KMS-11 (cell line): ENCODE measurements around the gene MEGF6.

Experiments used
- H2AFZ ChIP-seq: fragments of 200-600 bp; sonication (generic); 2 replicates; pipeline ENCODE4 v1.6.1; 2016; ENCODE audit warnings: antibody characterized with exemption, mixed run types, low read depth
- H3K27ac ChIP-seq: fragments of 200-600 bp; sonication (generic); 2 replicates; pipeline ENCODE4 v1.6.1; 2016; ENCODE audit warnings: mild to moderate bottlenecking, mixed run types
- H3K27me3 ChIP-seq: fragments of 200-600 bp; sonication (generic); 2 replicates; pipeline ENCODE4 v1.6.1; 2017; ENCODE audit warnings: mild to moderate bottlenecking, low read depth, mixed run types, moderate library complexity; ENCODE audit not compliant: insufficient read depth
- H3K36me3 ChIP-seq: fragments of 200-600 bp; sonication (generic); 2 replicates; pipeline ENCODE4 v1.6.1; 2017; ENCODE audit warnings: mild to moderate bottlenecking, mixed run types; ENCODE audit not compliant: insufficient read depth
- H3K4me1 ChIP-seq: fragments of 200-600 bp; sonication (generic); 2 replicates; pipeline ENCODE4 v1.6.1; 2016; ENCODE audit warnings: mild to moderate bottlenecking, low read depth, mixed run types; ENCODE audit not compliant: poor library complexity, severe bottlenecking
- H3K4me2 ChIP-seq: fragments of 200-600 bp; sonication (generic); 2 replicates; pipeline ENCODE4 v1.7.0; 2016; ENCODE audit warnings: mild to moderate bottlenecking, mixed run types
- H3K4me3 ChIP-seq: fragments of 200-600 bp; sonication (generic); IDR thresholded peaks from 2 replicates; pipeline ENCODE4 v1.6.1; 2017; ENCODE audit warnings: low read depth, low read length, mixed read lengths; ENCODE audit not compliant: insufficient read depth
- H3K79me2 ChIP-seq: fragments of 200-600 bp; sonication (generic); 2 replicates; pipeline ENCODE4 v1.6.1; 2016; ENCODE audit warnings: low read depth, mixed run types; ENCODE audit not compliant: insufficient read depth
- H3K9ac ChIP-seq: fragments of 200-600 bp; sonication (generic); 2 replicates; pipeline ENCODE4 v1.6.1; 2016; ENCODE audit warnings: mild to moderate bottlenecking, mixed run types
- H4K20me1 ChIP-seq: fragments of 200-600 bp; sonication (generic); 2 replicates; pipeline ENCODE4 v1.6.1; 2016; ENCODE audit warnings: mild to moderate bottlenecking, mixed run types; ENCODE audit not compliant: insufficient read depth
- TF ChIP-seq, protein P1 (sequence below): fragments of 200-600 bp; sonication (generic); conservative IDR thresholded peaks from 2 replicates; pipeline ENCODE4 v1.6.1; 2017; ENCODE audit warnings: low read depth, mild to moderate bottlenecking, antibody characterized with exemption, low read length, moderate library complexity, mixed read lengths

Gene MEGF6

GRCh38 chr1:3618881-3619671 is 7.8 kb upstream of the MEGF6 start:
- H3K4me1 ChIP-seq = peaks cover 7% of the 10 kb centered on the region
- H3K36me3 ChIP-seq = no peaks in the 10 kb centered on the region
- H3K79me2 ChIP-seq = no peaks in the 10 kb centered on the region
- TF ChIP-seq, protein P1, sequence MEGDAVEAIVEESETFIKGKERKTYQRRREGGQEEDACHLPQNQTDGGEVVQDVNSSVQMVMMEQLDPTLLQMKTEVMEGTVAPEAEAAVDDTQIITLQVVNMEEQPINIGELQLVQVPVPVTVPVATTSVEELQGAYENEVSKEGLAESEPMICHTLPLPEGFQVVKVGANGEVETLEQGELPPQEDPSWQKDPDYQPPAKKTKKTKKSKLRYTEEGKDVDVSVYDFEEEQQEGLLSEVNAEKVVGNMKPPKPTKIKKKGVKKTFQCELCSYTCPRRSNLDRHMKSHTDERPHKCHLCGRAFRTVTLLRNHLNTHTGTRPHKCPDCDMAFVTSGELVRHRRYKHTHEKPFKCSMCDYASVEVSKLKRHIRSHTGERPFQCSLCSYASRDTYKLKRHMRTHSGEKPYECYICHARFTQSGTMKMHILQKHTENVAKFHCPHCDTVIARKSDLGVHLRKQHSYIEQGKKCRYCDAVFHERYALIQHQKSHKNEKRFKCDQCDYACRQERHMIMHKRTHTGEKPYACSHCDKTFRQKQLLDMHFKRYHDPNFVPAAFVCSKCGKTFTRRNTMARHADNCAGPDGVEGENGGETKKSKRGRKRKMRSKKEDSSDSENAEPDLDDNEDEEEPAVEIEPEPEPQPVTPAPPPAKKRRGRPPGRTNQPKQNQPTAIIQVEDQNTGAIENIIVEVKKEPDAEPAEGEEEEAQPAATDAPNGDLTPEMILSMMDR = peak; percentile 80
- H3K4me2 ChIP-seq = no peak overlapping the region
- H3K9ac ChIP-seq = no peak overlapping the region
- peaks cover 62% of the 10 kb centered on the region for H3K27me3 ChIP-seq
- no peak overlapping the region for H3K27ac ChIP-seq
- no peak overlapping the region for H2AFZ ChIP-seq
- no peak overlapping the region for H3K4me3 ChIP-seq
- H4K20me1 ChIP-seq = no peaks in the 10 kb centered on the region

DNA sequence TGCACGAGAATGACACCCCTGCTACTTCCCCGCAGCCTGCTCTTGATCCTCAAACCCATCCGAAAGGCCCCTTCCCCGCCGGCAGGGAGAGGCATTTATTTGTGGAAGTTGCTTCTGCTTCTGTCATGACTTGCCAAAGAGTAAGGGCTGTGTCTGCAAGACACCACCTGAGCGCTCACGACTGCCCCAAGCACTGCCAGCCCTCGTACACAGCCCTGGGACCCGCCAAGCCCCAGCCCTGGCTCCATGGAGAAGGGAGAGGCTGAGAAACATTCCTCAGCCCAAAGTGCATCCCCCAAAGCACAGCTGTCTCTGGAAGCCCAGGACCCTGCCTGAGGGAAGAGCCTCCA is 7.2 kb upstream of the MEGF6 start:
- Histone ChIP-seq H3K4me2 (no peak overlapping the region), H3K27me3 (peaks cover 68% of the 10 kb centered on the region), H3K4me1 (peaks cover 2% of the 10 kb centered on the region), H2AFZ (no peak overlapping the region), H3K4me3 (no peak overlapping the region), H3K27ac (no peak overlapping the region), H3K9ac (no peak overlapping the region), H4K20me1 (no peaks in the 10 kb centered on the region), H3K36me3 (no peaks in the 10 kb centered on the region), H3K79me2 (no peaks in the 10 kb centered on the region)
- TF ChIP-seq, protein P1 = no peak

GRCh38 chr1:3617806-3618345 is 6.6 kb upstream of the MEGF6 start:
- Histone ChIP-seq H3K9ac (no peak overlapping the region), H4K20me1 (no peaks in the 10 kb centered on the region), H3K27me3 (peaks cover 74% of the 10 kb centered on the region), H3K27ac (no peak overlapping the region), H3K4me1 (no peaks in the 10 kb centered on the region), H3K4me2 (no peak overlapping the region), H3K79me2 (no peaks in the 10 kb centered on the region), H3K36me3 (no peaks in the 10 kb centered on the region), H3K4me3 (no peak overlapping the region), H2AFZ (no peak overlapping the region)
- TF ChIP-seq, protein P1 = no peak

DNA sequence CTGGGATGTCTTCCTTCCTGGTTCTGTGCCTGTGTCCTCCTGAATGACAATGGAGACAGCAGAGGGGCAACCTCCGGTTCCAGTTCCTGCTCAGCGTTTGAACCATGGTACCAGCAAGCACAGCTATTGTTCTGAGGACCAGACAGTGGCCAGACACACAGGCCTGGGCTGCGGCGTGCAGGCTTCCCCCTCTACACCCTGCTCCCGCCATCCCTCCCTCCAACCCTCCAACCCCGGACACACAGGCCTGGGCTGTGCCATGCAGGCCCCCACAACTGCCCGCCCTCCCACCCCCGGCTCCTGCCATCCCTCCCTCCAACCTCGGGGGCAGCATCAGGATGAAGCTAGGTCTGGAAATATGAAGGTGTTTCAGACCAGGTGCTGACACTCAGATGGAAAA is 5.6 kb upstream of the MEGF6 start:
- no peaks in the 10 kb centered on the region for H3K79me2 ChIP-seq
- H3K9ac ChIP-seq = no peak overlapping the region
- no peaks in the 10 kb centered on the region for H3K4me1 ChIP-seq
- H3K27ac ChIP-seq = no peak overlapping the region
- H3K4me3 ChIP-seq = no peak overlapping the region
- H3K4me2 ChIP-seq = no peak overlapping the region
- H2AFZ ChIP-seq = no peak overlapping the region
- TF ChIP-seq, protein P1 = no peak
- H3K27me3 ChIP-seq = peaks cover 84% of the 10 kb centered on the region
- no peaks in the 10 kb centered on the region for H3K36me3 ChIP-seq
- no peaks in the 10 kb centered on the region for H4K20me1 ChIP-seq
